HS-27A (cell line): ENCODE measurements around the gene CCDC137.
A peak's percentile ranks its signal among the peaks of the same experiment; 100 is the strongest.
"Not testable (repeated sequence)": the region's sequence is repeated elsewhere in the genome, so short reads cannot be mapped to it uniquely, and the experiment has no call there.

Source experiments
- DNase-seq: peaks from one replicate; pipeline ENCODE4 v3.0.0-alpha.2; 2012; ENCODE audit warnings: low read depth, missing footprints

The CCDC137 gene, protein sequence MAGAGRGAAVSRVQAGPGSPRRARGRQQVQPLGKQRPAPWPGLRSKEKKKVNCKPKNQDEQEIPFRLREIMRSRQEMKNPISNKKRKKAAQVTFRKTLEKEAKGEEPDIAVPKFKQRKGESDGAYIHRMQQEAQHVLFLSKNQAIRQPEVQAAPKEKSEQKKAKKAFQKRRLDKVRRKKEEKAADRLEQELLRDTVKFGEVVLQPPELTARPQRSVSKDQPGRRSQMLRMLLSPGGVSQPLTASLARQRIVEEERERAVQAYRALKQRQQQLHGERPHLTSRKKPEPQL

GRCh38 chr17:81666342-81667191 lies at the start of gene CCDC137, which contains the start of gene OXLD1:
CCDC137 (plus strand) TSS chr17:81666737; CDS start chr17:81666767, 30 bp downstream.
OXLD1 (minus strand) TSS chr17:81666605; CDS start chr17:81666577, 28 bp downstream.
- DNase-seq, result peak; percentile 65

DNA sequence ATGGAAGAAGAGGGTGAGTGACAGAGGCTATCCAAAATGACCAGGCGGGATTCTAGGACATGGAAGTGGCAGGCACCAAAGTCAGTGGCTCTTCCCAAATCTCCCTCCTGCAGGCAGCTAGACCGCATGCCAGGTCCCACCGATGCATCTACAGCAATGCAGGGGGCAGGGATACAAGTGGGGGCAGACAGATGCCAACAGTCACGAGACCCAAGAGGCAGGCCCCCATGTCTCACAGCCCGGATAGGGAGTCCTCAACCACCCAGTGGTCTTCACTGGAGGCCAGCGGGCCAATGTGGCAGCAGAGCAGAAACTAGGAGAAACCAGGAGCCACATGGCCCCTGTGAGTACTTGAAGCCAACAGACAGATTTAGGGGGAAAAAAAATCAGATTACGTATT lies 49.7 kb upstream of the CCDC137 start:
- DNase-seq, result no peak

DNA sequence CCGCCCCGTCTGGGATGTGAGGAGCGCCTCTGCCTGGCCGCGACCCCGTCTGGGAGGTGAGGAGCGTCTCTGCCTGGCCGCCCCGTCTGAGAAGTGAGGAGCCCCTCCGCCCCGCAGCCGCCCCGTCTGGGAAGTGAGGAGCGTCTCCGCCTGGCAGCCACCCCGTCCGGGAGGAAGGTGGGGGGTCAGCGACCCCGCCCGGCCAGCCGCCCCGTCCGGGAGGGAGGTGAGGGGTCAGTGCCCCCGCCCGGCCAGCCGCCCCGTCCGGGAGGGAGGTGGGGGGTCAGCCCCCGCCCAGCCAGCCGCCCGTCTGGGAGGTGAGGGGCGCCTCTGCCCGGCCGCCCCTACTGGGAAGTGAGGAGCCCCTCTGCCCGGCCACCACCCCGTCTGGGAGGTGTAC lies 48.2 kb upstream of the CCDC137 start:
- not testable (repeated sequence) for DNase-seq

DNA sequence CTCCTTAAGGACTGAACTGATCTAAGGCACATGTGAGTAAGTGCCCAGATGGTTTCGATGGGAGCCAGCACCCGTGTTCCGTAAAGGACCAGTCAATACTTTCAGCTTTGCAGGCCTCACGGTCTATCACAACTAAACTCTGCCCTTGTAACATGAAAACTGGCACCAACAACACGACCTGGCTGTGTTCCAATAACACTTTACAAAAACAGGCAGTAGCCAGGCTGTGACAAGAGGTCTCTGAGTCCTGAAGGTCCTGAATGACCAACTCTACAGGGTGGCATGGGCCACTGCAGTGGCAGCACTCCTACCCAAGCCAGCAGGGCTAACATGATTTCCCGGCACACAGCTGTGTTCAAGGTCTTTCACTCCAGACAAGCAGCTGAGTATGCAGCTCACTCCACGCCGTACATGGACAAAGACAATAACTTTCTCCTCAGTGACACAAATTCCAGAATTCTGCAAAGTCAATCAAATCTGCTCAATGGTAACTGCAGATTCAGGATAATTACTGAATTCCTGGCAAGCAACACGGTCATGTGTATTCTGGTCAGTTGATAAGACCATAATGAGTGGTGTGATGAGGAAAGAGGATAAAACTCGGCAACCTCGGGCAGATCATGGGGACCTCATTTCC lies 44.9 kb upstream of the CCDC137 start:
- no peak for DNase-seq

- DNase-seq, result no peak
Measured at GRCh38 chr17:81630274-81630673, 36.3 kb upstream of the CCDC137 start.

- no peak for DNase-seq
Measured at GRCh38 chr17:81631482-81631881, 35.1 kb upstream of the CCDC137 start.

GRCh38 chr17:81635431-81635830 lies 31.1 kb upstream of the CCDC137 start:
- DNase-seq, result no peak

- no peak for DNase-seq
Measured at GRCh38 chr17:81635973-81636504, 30.5 kb upstream of the CCDC137 start.

- no peak for DNase-seq
Measured at GRCh38 chr17:81636505-81637288, 29.8 kb upstream of the CCDC137 start, which contains the start of the genes NPLOC4 and TSPAN10. NPLOC4 (minus strand) TSS chr17:81637112; CDS start chr17:81636930, 182 bp downstream. TSPAN10 (plus strand) TSS chr17:81637196; CDS start chr17:81642413, 5,217 bp downstream.

- no peak for DNase-seq
Measured at GRCh38 chr17:81638683-81639082, 27.9 kb upstream of the CCDC137 start.

- no peak for DNase-seq
Measured at GRCh38 chr17:81640011-81640410, 26.5 kb upstream of the CCDC137 start.

GRCh38 chr17:81641825-81642489 lies 24.6 kb upstream of the CCDC137 start:
- peak; percentile 45 for DNase-seq

DNA sequence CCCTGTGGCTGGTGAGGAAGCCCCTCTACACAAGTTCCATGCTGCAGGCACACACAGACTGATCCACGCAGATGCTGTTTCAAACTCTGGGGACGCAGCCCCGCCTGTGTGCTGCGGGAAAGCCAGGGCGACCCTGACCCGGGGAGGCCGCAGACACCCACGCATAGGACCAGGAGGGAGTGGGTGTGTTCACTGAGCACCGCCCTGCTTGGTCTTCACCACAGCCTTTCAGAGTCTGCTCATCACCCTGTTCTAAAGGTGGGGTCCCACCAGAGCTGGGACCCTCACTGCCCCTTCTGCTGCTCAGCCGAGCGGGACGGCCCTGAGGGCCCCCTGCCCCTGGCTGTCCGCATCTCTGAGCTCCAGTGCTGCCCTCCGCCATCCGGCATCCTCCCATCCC lies 22.0 kb upstream of the CCDC137 start:
- DNase-seq, result no peak

DNA sequence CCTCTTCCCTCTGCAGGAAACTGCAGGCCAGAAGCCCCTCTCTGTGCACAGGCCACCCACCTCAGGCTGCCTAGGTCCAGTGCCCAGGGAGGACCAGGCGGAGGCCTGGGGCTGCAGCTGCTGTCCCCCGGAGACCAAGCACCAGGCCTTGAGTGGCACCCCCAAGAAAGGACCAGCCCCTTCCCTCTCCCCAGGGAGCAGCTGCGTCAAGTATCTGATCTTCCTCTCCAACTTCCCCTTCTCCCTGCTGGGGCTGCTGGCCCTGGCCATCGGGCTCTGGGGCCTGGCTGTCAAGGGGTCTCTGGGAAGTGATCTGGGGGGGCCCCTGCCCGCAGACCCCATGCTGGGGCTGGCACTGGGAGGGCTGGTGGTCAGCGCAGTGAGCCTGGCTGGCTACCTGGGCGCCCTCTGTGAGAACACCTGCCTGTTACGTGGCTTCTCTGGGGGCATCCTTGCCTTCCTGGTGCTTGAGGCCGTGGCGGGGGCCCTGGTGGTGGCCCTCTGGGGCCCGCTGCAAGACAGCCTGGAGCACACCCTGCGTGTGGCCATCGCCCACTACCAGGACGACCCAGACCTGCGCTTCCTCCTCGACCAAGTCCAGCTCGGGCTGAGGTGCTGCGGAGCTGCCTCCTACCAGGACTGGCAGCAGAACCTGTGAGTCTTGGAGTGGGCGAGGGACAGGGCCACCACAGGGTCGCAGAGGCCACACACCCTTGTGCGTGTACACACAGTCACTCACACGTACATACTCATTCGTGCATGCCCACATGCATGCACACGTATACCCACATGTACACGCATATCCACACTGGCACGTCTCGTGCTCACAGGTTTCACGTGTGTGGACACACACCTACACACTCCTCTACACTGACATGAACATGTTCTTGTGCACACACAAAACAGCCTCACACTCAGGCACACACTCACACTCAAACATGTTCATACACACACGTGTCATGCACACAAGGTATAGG lies 21.3 kb upstream of the CCDC137 start:
- no peak for DNase-seq

DNA sequence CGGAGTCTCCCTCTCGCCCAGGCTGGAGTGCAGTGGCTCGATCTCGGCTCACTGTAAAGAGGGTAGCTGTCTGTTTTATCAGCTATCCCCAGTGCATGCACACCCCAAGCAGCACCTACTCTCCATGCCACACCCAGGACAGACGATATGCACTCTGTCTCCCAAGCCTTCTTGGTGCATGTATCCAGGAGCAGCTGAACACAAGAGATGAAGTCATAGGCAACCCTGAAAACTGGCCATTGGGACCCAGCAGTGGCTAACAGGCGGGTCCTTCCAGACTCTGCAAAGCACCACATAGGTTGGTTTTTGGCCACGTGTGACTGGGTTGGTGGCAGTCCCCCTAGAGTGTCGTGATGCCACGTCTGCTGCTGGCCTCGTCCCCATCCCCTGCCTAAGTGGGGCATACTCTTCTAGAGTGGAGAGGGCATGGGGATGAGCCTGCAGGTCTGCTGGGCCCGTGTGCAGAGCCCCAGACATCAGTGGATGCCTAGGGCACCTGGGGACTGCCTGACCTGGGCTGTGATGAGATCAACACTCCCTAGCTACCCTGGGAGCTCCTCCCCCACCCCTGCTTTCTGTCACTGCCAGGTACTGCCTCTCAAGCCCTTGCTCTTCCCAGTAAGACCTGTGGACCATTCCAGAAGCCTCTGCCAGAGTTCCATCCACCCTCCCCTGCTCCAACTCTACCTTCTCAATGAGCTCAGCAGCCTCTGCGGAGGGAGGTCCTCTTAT lies 19.5 kb upstream of the CCDC137 start:
- no peak for DNase-seq

- DNase-seq, result no peak
Measured at GRCh38 chr17:81647640-81648012, 18.9 kb upstream of the CCDC137 start.

- no peak for DNase-seq
Measured at GRCh38 chr17:81648013-81648706, 18.4 kb upstream of the CCDC137 start.

DNA sequence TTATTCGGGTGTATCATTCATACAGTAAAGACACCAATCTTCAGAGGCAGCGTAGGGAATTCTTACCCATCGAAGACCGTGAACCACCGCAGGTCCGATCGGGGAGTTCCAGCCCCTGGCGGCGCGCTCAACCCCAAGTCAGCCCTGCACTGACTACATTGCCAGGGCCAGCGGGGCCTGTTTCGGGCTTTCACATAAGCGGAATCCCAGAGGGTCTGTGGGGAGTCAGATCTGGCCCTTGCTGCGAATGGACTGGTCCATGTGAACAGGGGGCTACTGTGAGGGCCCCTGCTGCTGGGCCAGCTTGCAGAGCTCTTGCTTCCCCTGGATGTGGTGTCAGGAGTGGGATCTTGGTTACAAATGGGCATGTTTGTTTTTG lies 17.8 kb upstream of the CCDC137 start:
- no peak for DNase-seq
